SK-N-SH (cell line): ENCODE data around the gene PKNOX2. TPM values are rescaled to one million over a fixed set of nuclear protein-coding genes. Genes with fewer than 3 reads are reported as not detected.

Experiments
- CTCF ChIA-PET: fragments of 300-600, 350-600 bp; formaldehyde crosslinking; extraction: SDS; loops from one replicate; lab custom pipeline; 2021; lab: Yijun Ruan, JAX
- POLR2A ChIA-PET: fragments of 350-600 bp; sonication (Branson Sonifier 250); formaldehyde crosslinking; extraction: SDS; loops from one replicate; lab custom pipeline; 2020; ENCODE audit warnings: antibody characterized with exemption, inconsistent platforms; lab: Yijun Ruan, JAX
- DNase-seq: peaks from one replicate; pipeline ENCODE4 v3.0.0; 2012
- H2AFZ ChIP-seq: fragments of 200-600 bp; sonication (generic); 2 replicates; pipeline ENCODE4 v1.8.1; 2016; ENCODE audit warnings: antibody characterized with exemption, mild to moderate bottlenecking, low read depth
- H3F3A ChIP-seq: fragments of 200-600 bp; sonication (generic); replicated peaks from 2 replicates; pipeline ENCODE3; 2016; ENCODE audit warnings: antibody characterized with exemption, mild to moderate bottlenecking; ENCODE audit not compliant: insufficient read depth
- H3K27ac ChIP-seq, 2 experiments: fragments of 200-500 bp in 1 of 2; fragments of 200-600 bp in 1 of 2; sonication (Bioruptor generic) in 1 of 2; sonication (generic), shearing (Covaris generic) in 1 of 2; 2 replicates each; pipeline versions ENCODE4 v1.5.1 to v1.6.1; 2014 to 2016; ENCODE audit warnings: low read depth in 2 of 2, inconsistent platforms in 1 of 2, low read length in 1 of 2, mild to moderate bottlenecking in 1 of 2, mixed read lengths in 1 of 2
- H3K27me3 ChIP-seq: fragments of 200-600 bp; sonication (generic), shearing (Covaris generic); 2 replicates; pipeline ENCODE4 v1.6.1; 2016; ENCODE audit warnings: mixed run types; ENCODE audit not compliant: insufficient read depth
- H3K36me3 ChIP-seq, 2 experiments: fragments of 200-500 bp in 1 of 2; fragments of 200-600 bp in 1 of 2; sonication (Bioruptor generic) in 1 of 2; sonication (generic) in 1 of 2; replicated peaks in 1 of 2; 2 replicates each; pipeline versions ENCODE3 to v1.5.1; 2014 to 2016; ENCODE audit warnings: low read length in 1 of 2, mild to moderate bottlenecking in 1 of 2; ENCODE audit not compliant: insufficient read depth in 2 of 2, control insufficient read depth in 1 of 2
- H3K4me1 ChIP-seq, 2 experiments: fragments of 200-500 bp in 1 of 2; fragments of 200-600 bp in 1 of 2; sonication (Bioruptor generic) in 1 of 2; sonication (generic), shearing (Covaris generic) in 1 of 2; 2 replicates each; pipeline versions ENCODE4 v1.5.1 to v1.6.1; 2014 to 2016; ENCODE audit warnings: low read depth in 1 of 2, low read length in 1 of 2, mixed run types in 1 of 2; ENCODE audit not compliant: insufficient read depth in 2 of 2, control insufficient read depth in 1 of 2
- H3K4me2 ChIP-seq: fragments of 200-600 bp; sonication (generic), shearing (Covaris generic); 2 replicates; pipeline ENCODE4 v1.6.1; 2017; ENCODE audit warnings: mixed run types
- H3K4me3 ChIP-seq, 2 experiments: fragments of 200-500 bp in 1 of 2; fragments of 200-600 bp in 1 of 2; sonication (Bioruptor generic) in 1 of 2; sonication (generic), shearing (Covaris generic) in 1 of 2; 2 replicates each; pipeline versions ENCODE4 v1.5.1 to v1.8.1; 2014 to 2016; ENCODE audit warnings: low read depth in 2 of 2, inconsistent platforms in 1 of 2, low read length in 1 of 2, mild to moderate bottlenecking in 1 of 2, mixed read lengths in 1 of 2, moderate library complexity in 1 of 2
- H3K79me2 ChIP-seq: fragments of 200-600 bp; sonication (generic); 2 replicates; pipeline ENCODE4 v1.8.1; 2017; ENCODE audit warnings: mild to moderate bottlenecking; ENCODE audit not compliant: insufficient read depth
- H3K9ac ChIP-seq: fragments of 200-600 bp; sonication (generic); 2 replicates; pipeline ENCODE4 v1.6.1; 2017; ENCODE audit warnings: mixed run types
- H3K9me2 ChIP-seq: fragments of 200-600 bp; sonication (generic); 2 replicates; pipeline ENCODE4 v1.6.1; 2017; ENCODE audit warnings: mixed run types
- H3K9me3 ChIP-seq: fragments of 200-600 bp; sonication (generic); 2 replicates; pipeline ENCODE4 v1.6.1; 2017; ENCODE audit warnings: mixed run types, mild to moderate bottlenecking, moderate library complexity
- H4K20me1 ChIP-seq: fragments of 200-600 bp; sonication (generic); 2 replicates; pipeline ENCODE4 v1.6.1; 2017; ENCODE audit warnings: mild to moderate bottlenecking, mixed run types; ENCODE audit not compliant: insufficient read depth
- EZH2phosphoT487 ChIP-seq: fragments of 200-600 bp; sonication (generic); IDR thresholded peaks from 2 replicates; pipeline ENCODE4 v1.6.1; 2017; ENCODE audit warnings: low read depth, mixed run types, mild to moderate bottlenecking, antibody characterized with exemption, moderate library complexity, borderline replicate concordance
- FOXJ3 ChIP-seq: sonication (generic); formaldehyde crosslinking; IDR thresholded peaks from 2 replicates; pipeline ENCODE4 v1.5.1; 2020; ENCODE audit warnings: mild to moderate bottlenecking, missing genetic modification reagents
- FOXM1 ChIP-seq: IDR thresholded peaks from 2 replicates; pipeline ENCODE4 v1.4.0; 2012; ENCODE audit warnings: low read depth, mild to moderate bottlenecking
- GABPA ChIP-seq: IDR thresholded peaks from 2 replicates; pipeline ENCODE4 v1.4.0; 2012; ENCODE audit warnings: low read depth, mild to moderate bottlenecking
- GATA2 ChIP-seq: sonication (generic); formaldehyde crosslinking; IDR thresholded peaks from 2 replicates; pipeline ENCODE4 v1.5.0; 2020; ENCODE audit warnings: mild to moderate bottlenecking, missing genetic modification reagents
- MXI1 ChIP-seq: IDR thresholded peaks from 2 replicates; pipeline ENCODE4 v1.6.1; 2012; ENCODE audit warnings: mild to moderate bottlenecking, low read depth, low read length, improper control_type of control experiment
- NRF1 ChIP-seq: IDR thresholded peaks from 2 replicates; pipeline ENCODE4 v1.6.1; 2012; ENCODE audit warnings: low read depth, mild to moderate bottlenecking, low read length
- POLR2AphosphoS5 ChIP-seq: IDR thresholded peaks from 2 replicates; pipeline ENCODE4 v1.6.1; 2012; ENCODE audit warnings: low read depth, low read length
- REST ChIP-seq: IDR thresholded peaks from 2 replicates; pipeline ENCODE4 v1.6.1; 2012; ENCODE audit warnings: mild to moderate bottlenecking, low read depth, low read length, moderate library complexity
- RFX5 ChIP-seq: IDR thresholded peaks from 2 replicates; pipeline ENCODE4 v1.6.1; 2012; ENCODE audit warnings: mild to moderate bottlenecking, improper control_type of control experiment, low read length
- SIN3A ChIP-seq: IDR thresholded peaks from 2 replicates; pipeline ENCODE4 v1.6.1; 2012; ENCODE audit warnings: low read depth, mild to moderate bottlenecking, low read length, moderate library complexity, borderline replicate concordance
- SMC3 ChIP-seq: IDR thresholded peaks from 2 replicates; pipeline ENCODE4 v1.6.1; 2012; ENCODE audit warnings: low read depth, low read length, improper control_type of control experiment
- TCF12 ChIP-seq: IDR thresholded peaks from 2 replicates; pipeline ENCODE4 v1.4.0; 2012
- TEAD4 ChIP-seq: IDR thresholded peaks from 2 replicates; pipeline ENCODE4 v1.4.0; 2012; ENCODE audit warnings: mild to moderate bottlenecking, borderline replicate concordance; ENCODE audit not compliant: insufficient read depth
- ZBTB33 ChIP-seq: IDR thresholded peaks from 2 replicates; pipeline ENCODE4 v1.4.0; 2012; ENCODE audit warnings: low read depth, borderline replicate concordance
- WGBS: methylation state at CpG from one replicate; pipeline ENCODE4 v1.1.6; 2017; ENCODE audit warnings: low lambda C conversion rate; 5-methylcytosine and 5-hydroxymethylcytosine counted together
- polyA plus RNA-seq, 3 experiments: library from polyadenylated mRNA; depleted of rRNA; stranded (reverse); fragments of >200 nt; gene quantifications; 2 replicates each; pipeline ENCODE4 v1.2.3, GENCODE V29; 2012

Gene PKNOX2
- polyA plus RNA-seq, 1 of the 3 experiments (the other 2 are of a cell fraction), result 0.02 TPM

GRCh38 chr11:125314276-125315078 is 149.9 kb downstream of the PKNOX2 start:
- WGBS, result 64% methylated on average over 4 of the region's 17 CpGs
- H3K4me2 ChIP-seq, result no peak overlapping the region
- H3K9me2 ChIP-seq, result no peaks in the 10 kb centered on the region
- H3K9ac ChIP-seq, result no peak overlapping the region
- H3K27ac ChIP-seq, result no peak overlapping the region
- no peaks in the 10 kb centered on the region for H3K79me2 ChIP-seq
- no peaks in the 10 kb centered on the region for H3K9me3 ChIP-seq
- H4K20me1 ChIP-seq, result no peaks in the 10 kb centered on the region
- H2AFZ ChIP-seq, result no peak overlapping the region
- H3K36me3 ChIP-seq, result no peaks in the 10 kb centered on the region
- H3K4me3 ChIP-seq, result no peak overlapping the region
- peaks cover 0 to 8% of the 10 kb centered on the region in 2 experiments; a peak in 1 of 4 replicates for H3K4me1 ChIP-seq
- DNase-seq, result no peak
- no peaks in the 10 kb centered on the region for H3F3A ChIP-seq
- CTCF ChIA-PET, result interaction anchor here (0.8 to 3.1 kb wide), 3 partner anchors 31 to 122 kb away, joined by 4 to 12 read pairs (median 4); no protein-coding TSS in a partner anchor
- POLR2A ChIA-PET, result no interaction called here
- no peak for TF ChIP-seq NRF1
- no peak for TF ChIP-seq TEAD4
- no peak for TF ChIP-seq POLR2AphosphoS5
- no peak for TF ChIP-seq SMC3
- no peak for TF ChIP-seq MXI1
- TF ChIP-seq TCF12, result no peak
- H3K27me3 ChIP-seq, result no peaks in the 10 kb centered on the region; the same call in 1 of the 2 replicates

- no peak overlapping the region for H2AFZ ChIP-seq
- TF ChIP-seq GATA2 (CRISPR knock-in tag), result no peak
- TF ChIP-seq TEAD4, result no peak
- TF ChIP-seq ZBTB33, result no peak
- TF ChIP-seq FOXJ3 (CRISPR knock-in tag), result no peak
- TF ChIP-seq FOXM1, result no peak
- TF ChIP-seq EZH2phosphoT487, result no peak
- TF ChIP-seq RFX5, result no peak
- TF ChIP-seq TCF12, result no peak
- TF ChIP-seq SIN3A, result no peak
- TF ChIP-seq GABPA, result no peak
- no peak for TF ChIP-seq REST
- H3K36me3 ChIP-seq, result no peaks in the 10 kb centered on the region
- no peak overlapping the region for H3K4me2 ChIP-seq
- no peaks in the 10 kb centered on the region for H3K9me2 ChIP-seq
- peak; percentile 60 for DNase-seq
- H3F3A ChIP-seq, result no peaks in the 10 kb centered on the region
- ChIA-PET CTCF (interaction anchor here (0.6 kb wide), 1 partner anchor 31 kb away, joined by 3 read pairs; no protein-coding TSS in a partner anchor), POLR2A (no interaction called here)
- WGBS, result 44% methylated on average over 7 of the region's 7 CpGs
- no peak overlapping the region for H3K9ac ChIP-seq
- H3K4me3 ChIP-seq, result no peak overlapping the region
- H3K9me3 ChIP-seq, result no peaks in the 10 kb centered on the region
- H3K27ac ChIP-seq, result no peak overlapping the region
- no peaks in the 10 kb centered on the region; the same call in 1 of the 2 replicates for H3K27me3 ChIP-seq
- peaks cover 0 to 8% of the 10 kb centered on the region in 2 experiments; a peak in 1 of 4 replicates for H3K4me1 ChIP-seq
- no peaks in the 10 kb centered on the region for H3K79me2 ChIP-seq
- no peaks in the 10 kb centered on the region for H4K20me1 ChIP-seq
Observed at GRCh38 chr11:125315079-125315740, 150.7 kb downstream of the PKNOX2 start.
